GM12878 (cell line): ENCODE data around the gene TOMM40. TPM values are rescaled to one million over a fixed set of nuclear protein-coding genes. Genes with fewer than 3 reads are reported as not detected.

Experiments
- ATAC-seq: fragments of 200-7000 bp; cut with Tn5 transposase; 3 replicates; pipeline ENCODE4 v1.9.1; 2020; ENCODE audit warnings: mild to moderate bottlenecking, moderate library complexity
- BruUV-seq: library from RNA; stranded (reverse); fragments of 400-500 nt; replicated peaks from 2 replicates; lab custom pipeline; 2021; lab: Mats Ljungman, UMichigan
- CTCF ChIA-PET: fragments of 300-600 bp; sonication (Branson Sonifier 250); formaldehyde crosslinking; extraction: SDS; loops from one replicate; lab custom pipeline; 2021; ENCODE audit warnings: inconsistent platforms; lab: Yijun Ruan, JAX
- POLR2A ChIA-PET: fragments of 350-600 bp; formaldehyde crosslinking; extraction: SDS; loops from one replicate; lab custom pipeline; 2021; ENCODE audit warnings: inconsistent platforms; lab: Charles Lee
- RAD21 ChIA-PET: fragments of 300-600 bp; sonication (Branson Sonifier 250); formaldehyde crosslinking; loops from one replicate; lab custom pipeline; 2023; ENCODE audit warnings: antibody characterized with exemption; ENCODE audit not compliant: unreplicated experiment; lab: Charles Lee
- SMC1A ChIA-PET: fragments of 300-600 bp; sonication (Branson Sonifier 250); formaldehyde crosslinking; loops from one replicate; lab custom pipeline; 2023; ENCODE audit not compliant: unreplicated experiment, uncharacterized antibody; lab: Charles Lee
- DNase-seq: peaks from one replicate; pipeline ENCODE4 v3.0.0-alpha.2; 2011; ENCODE audit warnings: low read depth, low spot score
- FAIRE-seq: peaks from 3 replicates; lab custom pipeline; 2011; peaks lifted over from hg19 to GRCh38; lab: Jason Lieb, UNC
- H2AFZ ChIP-seq: 2 replicates; pipeline ENCODE4 v1.6.0; 2011; ENCODE audit warnings: low read depth, low read length, control low read depth; ENCODE audit not compliant: control insufficient read depth
- H3K27ac ChIP-seq: 2 replicates; pipeline ENCODE4 v1.5.1; 2011; ENCODE audit warnings: control low read depth; ENCODE audit not compliant: control insufficient read depth, insufficient read depth
- H3K27me3 ChIP-seq, 2 experiments: replicated peaks in 1 of 2; 2 replicates each; pipeline versions ENCODE4 v1.6.0 to v1.6.1; 2011; ENCODE audit warnings: low read length in 1 of 2; ENCODE audit not compliant: control insufficient read depth in 2 of 2, insufficient read depth in 2 of 2
- H3K36me3 ChIP-seq, 2 experiments: 2 replicates each; pipeline ENCODE4 v1.5.1; 2011; ENCODE audit warnings: low read length in 1 of 2; ENCODE audit not compliant: control insufficient read depth in 2 of 2, insufficient read depth in 2 of 2
- H3K4me1 ChIP-seq: 2 replicates; pipeline ENCODE4 v1.6.1; 2011; ENCODE audit warnings: mild to moderate bottlenecking, low read length, moderate library complexity, mixed read lengths; ENCODE audit not compliant: control insufficient read depth, insufficient read depth
- H3K4me2 ChIP-seq: 2 replicates; pipeline ENCODE4 v1.6.0; 2011; ENCODE audit warnings: control low read depth; ENCODE audit not compliant: control insufficient read depth, insufficient read depth
- H3K4me3 ChIP-seq: fragments of 200-600 bp; sonication (generic); 2 replicates; pipeline ENCODE4 v1.5.1; 2016
- H3K79me2 ChIP-seq: 2 replicates; pipeline ENCODE4 v1.6.0; 2011; ENCODE audit warnings: low read length; ENCODE audit not compliant: control insufficient read depth, insufficient read depth
- H3K9ac ChIP-seq: 2 replicates; pipeline ENCODE4 v1.8.0; 2011; ENCODE audit warnings: low read length, control low read depth, mixed read lengths; ENCODE audit not compliant: control insufficient read depth, insufficient read depth
- H3K9me3 ChIP-seq: replicated peaks from 3 replicates; pipeline ENCODE4 v1.5.1; 2011; ENCODE audit warnings: mild to moderate bottlenecking, low read length; ENCODE audit not compliant: control insufficient read depth, insufficient read depth
- H4K20me1 ChIP-seq: 2 replicates; pipeline ENCODE4 v1.6.0; 2011; ENCODE audit not compliant: control insufficient read depth, insufficient read depth
- CHD4 ChIP-seq: fragments of 200-600 bp; sonication (generic); IDR thresholded peaks from 2 replicates; pipeline ENCODE4 v1.6.1; 2016; ENCODE audit warnings: mild to moderate bottlenecking
- DPF2 ChIP-seq: fragments of 450-650 bp; IDR thresholded peaks from 2 replicates; pipeline ENCODE4 v1.6.1; 2017; ENCODE audit warnings: mild to moderate bottlenecking
- FOXK2 ChIP-seq: fragments of 450-650 bp; IDR thresholded peaks from 2 replicates; pipeline ENCODE4 v1.6.1; 2017; ENCODE audit warnings: mild to moderate bottlenecking, moderate library complexity
- HDAC6 ChIP-seq: fragments of 200-600 bp; sonication (generic); IDR thresholded peaks from one replicate; pipeline ENCODE4 v1.8.0; 2017; ENCODE audit warnings: antibody characterized with exemption; ENCODE audit not compliant: unreplicated experiment
- IKZF1 ChIP-seq: fragments of 450-650 bp; conservative IDR thresholded peaks from 2 replicates; pipeline ENCODE4 v1.6.1; 2017; ENCODE audit warnings: antibody characterized with exemption, mild to moderate bottlenecking
- PAX5 ChIP-seq: IDR thresholded peaks from 2 replicates; pipeline ENCODE4 v1.6.1; 2011; ENCODE audit warnings: low read depth, low read length, borderline replicate concordance
- RAD21 ChIP-seq: IDR thresholded peaks from 2 replicates; pipeline ENCODE4 v1.6.1; 2011; ENCODE audit warnings: mild to moderate bottlenecking, low read depth, low read length, moderate library complexity; ENCODE audit not compliant: insufficient read depth
- STAT1 ChIP-seq: fragments of 450-650 bp; conservative IDR thresholded peaks from 2 replicates; pipeline ENCODE4 v1.6.1; 2014; ENCODE audit warnings: antibody characterized with exemption, mild to moderate bottlenecking
- SUPT20H ChIP-seq: IDR thresholded peaks from 2 replicates; pipeline ENCODE4 v1.6.1; 2011; ENCODE audit warnings: low read depth, mild to moderate bottlenecking, low read length, moderate library complexity, borderline replicate concordance; ENCODE audit not compliant: control insufficient read depth
- SUZ12 ChIP-seq: fragments of 200-600 bp; sonication (generic); IDR thresholded peaks from one replicate; pipeline ENCODE4 v1.6.1; 2018; ENCODE audit warnings: antibody characterized with exemption, mild to moderate bottlenecking; ENCODE audit not compliant: unreplicated experiment
- TARDBP ChIP-seq: IDR thresholded peaks from 2 replicates; pipeline ENCODE4 v1.6.1; 2016; ENCODE audit warnings: borderline replicate concordance
- YBX1 ChIP-seq: fragments of 450-650 bp; IDR thresholded peaks from 2 replicates; pipeline ENCODE4 v1.6.1; 2016; ENCODE audit warnings: antibody characterized with exemption
- whole genome bisulfite sequencing: methylation state at CpG from one replicate; pipeline ENCODE4 v1.1.6; 2016; ENCODE audit warnings: low lambda C conversion rate; ENCODE audit not compliant: insufficient replicate concordance, insufficient coverage; ENCODE audit errors: missing lambda C conversion rate; 5-methylcytosine and 5-hydroxymethylcytosine counted together
- in situ Hi-C: fragments of 300-500 bp; cut with MboI; formaldehyde crosslinking; loops from 9 replicates; pipeline ENCODE4 v1.14.3; 2018; ENCODE audit warnings: mixed read lengths
- intact Hi-C: fragments of 100-400 bp; cut with micrococcal nuclease; formaldehyde crosslinking; loops from one replicate; pipeline ENCODE4 v1.14.2; 2022; ENCODE audit not compliant: unreplicated experiment
- polyA plus RNA-seq, 11 experiments: library from polyadenylated mRNA; depleted of rRNA in 4 of 11; unstranded in 6 of 11; stranded (reverse) in 5 of 11; fragments of >200 nt; fragmentation: Nextera tagmentation in 4 of 11; fragmentation: Illumina TruSeq in 1 of 11; extraction: Ambion mirVana in 4 of 11; extraction: Trizol in 1 of 11; gene quantifications; 1 replicate in 1 of 11; 2 replicates in 10 of 11; pipeline versions ENCODE4 v1.2.1 to v1.2.3, GENCODE V29; 2011 to 2016; ENCODE audit warnings: inconsistent platforms in 2 of 11, missing spikeins in 2 of 11, low read depth in 1 of 11
- total RNA-seq, 4 experiments: library from RNA; depleted of rRNA in 3 of 4; stranded (reverse); fragments of >200 nt in 3 of 4; fragmentation: Illumina TruSeq in 1 of 4; extraction: Trizol in 1 of 4; gene quantifications; 2 replicates each; pipeline versions ENCODE4 v1.2.1 to v1.2.3, GENCODE V29; 2013 to 2021
- TF ChIP-seq, protein P1 (sequence below): IDR thresholded peaks from 2 replicates; pipeline ENCODE4 v1.6.1; 2011; ENCODE audit warnings: mild to moderate bottlenecking, low read depth, low read length, moderate library complexity; ENCODE audit not compliant: insufficient replicate concordance
- TF ChIP-seq, protein P2 (sequence below): IDR thresholded peaks from 2 replicates; pipeline ENCODE4 v1.6.1; 2011; ENCODE audit warnings: borderline replicate concordance, low read depth, mild to moderate bottlenecking, moderate library complexity, low read length; ENCODE audit not compliant: insufficient read depth, poor library complexity, severe bottlenecking

TOMM40 gene
- total and polyA plus RNA-seq, 10 of the 15 experiments (the other 5 are each of a cell fraction or from before 2014, with no cell fraction given) = 0.85 to 221 (median 99.9) TPM

DNA sequence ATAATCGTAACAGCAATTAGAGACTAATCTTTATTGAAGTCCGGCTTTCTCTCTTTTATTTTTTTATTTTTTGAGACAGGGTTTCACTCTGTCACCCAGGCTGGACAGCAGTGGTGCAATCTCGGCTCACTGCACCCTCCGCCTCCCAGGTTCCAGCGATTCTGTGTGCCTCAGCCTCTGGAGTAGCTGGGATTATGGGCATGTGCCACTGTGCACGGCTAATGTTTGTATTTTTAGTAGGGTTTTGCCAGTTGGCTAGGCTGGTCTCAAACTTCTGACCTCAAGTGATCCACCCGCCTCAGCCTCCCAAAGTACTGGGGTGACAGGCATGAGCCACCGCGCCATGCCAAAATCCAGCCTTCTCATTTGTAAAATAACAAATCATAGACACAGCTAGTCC, 58.5 kb downstream of the TOMM40 start:
- H3K4me1 ChIP-seq = peaks cover 6% of the 10 kb centered on the region
- DNase-seq (no peak), FAIRE-seq (no peak), ATAC-seq (no peak)
- no TSS peak for BruUV-seq
- no peaks in the 10 kb centered on the region for H3K9me3 ChIP-seq
- no peak for TF ChIP-seq YBX1
- TF ChIP-seq, protein P1, sequence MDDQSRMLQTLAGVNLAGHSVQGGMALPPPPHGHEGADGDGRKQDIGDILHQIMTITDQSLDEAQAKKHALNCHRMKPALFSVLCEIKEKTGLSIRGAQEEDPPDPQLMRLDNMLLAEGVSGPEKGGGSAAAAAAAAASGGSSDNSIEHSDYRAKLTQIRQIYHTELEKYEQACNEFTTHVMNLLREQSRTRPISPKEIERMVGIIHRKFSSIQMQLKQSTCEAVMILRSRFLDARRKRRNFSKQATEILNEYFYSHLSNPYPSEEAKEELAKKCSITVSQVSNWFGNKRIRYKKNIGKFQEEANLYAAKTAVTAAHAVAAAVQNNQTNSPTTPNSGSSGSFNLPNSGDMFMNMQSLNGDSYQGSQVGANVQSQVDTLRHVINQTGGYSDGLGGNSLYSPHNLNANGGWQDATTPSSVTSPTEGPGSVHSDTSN = no peak
- no peak for TF ChIP-seq RAD21
- TF ChIP-seq CHD4 = no peak
- no peak for TF ChIP-seq TARDBP
- no peak for TF ChIP-seq HDAC6
- TF ChIP-seq SUZ12 = no peak
- TF ChIP-seq DPF2 = no peak
- no peak for TF ChIP-seq SUPT20H
- no peak for TF ChIP-seq IKZF1
- TF ChIP-seq STAT1 = no peak
- TF ChIP-seq FOXK2 = no peak
- TF ChIP-seq PAX5 = no peak
- TF ChIP-seq, protein P2, sequence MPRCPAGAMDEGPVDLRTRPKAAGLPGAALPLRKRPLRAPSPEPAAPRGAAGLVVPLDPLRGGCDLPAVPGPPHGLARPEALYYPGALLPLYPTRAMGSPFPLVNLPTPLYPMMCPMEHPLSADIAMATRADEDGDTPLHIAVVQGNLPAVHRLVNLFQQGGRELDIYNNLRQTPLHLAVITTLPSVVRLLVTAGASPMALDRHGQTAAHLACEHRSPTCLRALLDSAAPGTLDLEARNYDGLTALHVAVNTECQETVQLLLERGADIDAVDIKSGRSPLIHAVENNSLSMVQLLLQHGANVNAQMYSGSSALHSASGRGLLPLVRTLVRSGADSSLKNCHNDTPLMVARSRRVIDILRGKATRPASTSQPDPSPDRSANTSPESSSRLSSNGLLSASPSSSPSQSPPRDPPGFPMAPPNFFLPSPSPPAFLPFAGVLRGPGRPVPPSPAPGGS = no peak
- no peak overlapping the region for H2AFZ ChIP-seq
- no peaks in the 10 kb centered on the region for H3K27me3 ChIP-seq
- intact Hi-C loops (no loop called here), in situ Hi-C loops (no loop called here)
- ChIA-PET SMC1A (no interaction called here), POLR2A (no interaction called here), CTCF (interaction anchor here (1.5 to 3.8 kb wide), 3 partner anchors 40 to 110 kb away, joined by 3 to 37 read pairs (median 4); no protein-coding TSS in a partner anchor), RAD21 (no interaction called here)
- H3K4me3 ChIP-seq = no peak overlapping the region
- no peak overlapping the region for H3K4me2 ChIP-seq
- H3K27ac ChIP-seq = no peak overlapping the region
- H4K20me1 ChIP-seq = no peaks in the 10 kb centered on the region
- no peak overlapping the region for H3K9ac ChIP-seq
- H3K79me2 ChIP-seq = peaks cover 4% of the 10 kb centered on the region
- WGBS = 79% methylated on average over 9 of the region's 9 CpGs
- H3K36me3 ChIP-seq = no peaks in the 10 kb centered on the region
